Lower leg skin (tissue), 3 donors: ENCODE results near the gene MUC15.

Source experiments
- CTCF ChIP-seq, 3 donors: fragments of 450-650 bp; IDR thresholded peaks; one replicate each; pipeline ENCODE4 v1.5.1; 2016; ENCODE audit warnings: antibody characterized with exemption in 3 of 3, mild to moderate bottlenecking in 3 of 3, moderate library complexity in 2 of 3
- POLR2A ChIP-seq, 2 donors: fragments of 450-650 bp; IDR thresholded peaks; one replicate each; pipeline ENCODE4 v1.6.1; 2016 to 2017; ENCODE audit warnings: antibody characterized with exemption in 2 of 2, mild to moderate bottlenecking in 1 of 2, moderate library complexity in 1 of 2

DNA sequence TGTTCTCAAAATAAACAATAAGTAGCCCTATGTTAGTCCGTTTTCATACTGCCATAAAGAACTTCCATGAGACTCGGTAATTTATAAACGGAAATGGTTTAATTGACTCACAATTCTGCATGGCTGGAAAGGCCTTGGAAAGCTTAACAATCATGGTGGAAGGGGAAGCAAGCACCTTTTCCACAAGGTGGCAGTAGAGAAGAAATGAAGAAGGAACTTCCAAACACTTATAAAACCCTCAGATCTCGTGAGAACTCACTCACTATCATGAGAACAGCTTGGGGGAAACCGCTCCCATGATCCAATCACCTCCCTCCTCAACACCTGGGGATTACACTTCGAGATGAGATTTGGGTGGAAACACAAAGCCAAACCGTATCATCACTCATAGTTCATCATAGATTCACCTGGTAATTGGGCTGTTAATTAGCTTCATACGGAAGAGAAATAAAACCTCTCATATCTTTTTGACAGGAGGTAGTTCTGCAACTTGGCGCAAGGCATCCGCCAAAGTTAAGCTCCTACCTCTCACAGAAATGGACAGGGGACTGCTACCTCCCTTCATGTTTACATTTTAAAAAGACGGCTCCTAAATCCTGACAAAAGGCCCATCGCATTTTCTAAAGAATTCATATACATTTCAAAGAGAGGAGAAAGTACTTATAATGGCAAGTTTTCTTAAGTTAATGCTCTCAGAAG lies 49.0 kb downstream of the MUC15 start:
- no peak for TF ChIP-seq CTCF (IDR thresholded peaks at IDR 0.05)
- no peak for TF ChIP-seq POLR2A (IDR thresholded peaks at IDR 0.05)
